K562 (cell line): ENCODE measurements around the gene PPIL1. TPM values are rescaled to one million over a fixed set of nuclear protein-coding genes. Genes with fewer than 3 reads are reported as not detected.

Experiments used
- ARID1B ChIP-seq: fragments of 450-650 bp; IDR thresholded peaks from 2 replicates; pipeline ENCODE4 v1.6.1; 2016; ENCODE audit warnings: antibody characterized with exemption, mild to moderate bottlenecking, inconsistent platforms
- CBFA2T3 ChIP-seq: fragments of 450-650 bp; IDR thresholded peaks from 2 replicates; pipeline ENCODE4 v1.6.1; 2017
- CREM ChIP-seq: IDR thresholded peaks from 2 replicates; pipeline ENCODE4 v1.6.1; 2014; ENCODE audit warnings: antibody characterized with exemption, low read depth
- CTBP1 ChIP-seq: fragments of 450-650 bp; IDR thresholded peaks from 2 replicates; pipeline ENCODE4 v1.6.1; 2016; ENCODE audit warnings: borderline replicate concordance
- HDAC2 ChIP-seq: fragments of 450-650 bp; IDR thresholded peaks from 2 replicates; pipeline ENCODE4 v1.6.1; 2016; ENCODE audit warnings: mild to moderate bottlenecking
- JUN ChIP-seq, 2 experiments: sonication (generic) in 1 of 2; formaldehyde crosslinking in 1 of 2; IDR thresholded peaks; 2 replicates each; pipeline versions ENCODE4 v1.6.1 to v1.8.0; 2012 to 2022; ENCODE audit warnings: borderline replicate concordance in 2 of 2, mild to moderate bottlenecking in 2 of 2, improper control_type of control experiment in 1 of 2, low read depth in 1 of 2, low read length in 1 of 2, missing genetic modification reagents in 1 of 2
- JUND ChIP-seq, 2 experiments: IDR thresholded peaks; 2 replicates in 1 of 2; 3 replicates in 1 of 2; pipeline ENCODE4 v1.6.1; 2011; ENCODE audit warnings: borderline replicate concordance in 2 of 2, low read depth in 2 of 2, low read length in 2 of 2, improper control_type of control experiment in 1 of 2, missing biosample characterization in 1 of 2, missing genetic modification characterization in 1 of 2, missing genetic modification reagents in 1 of 2
- KAT8 ChIP-seq: fragments of 450-650 bp; IDR thresholded peaks from 2 replicates; pipeline ENCODE4 v1.6.1; 2016; ENCODE audit warnings: low read depth, mild to moderate bottlenecking
- MAFG ChIP-seq: fragments of 450-650 bp; conservative IDR thresholded peaks from 2 replicates; pipeline ENCODE4 v1.6.1; 2016; ENCODE audit warnings: missing genetic modification characterization, missing compliant biosample characterization
- MEIS2 ChIP-seq: fragments of 450-650 bp; IDR thresholded peaks from 2 replicates; pipeline ENCODE4 v1.6.1; 2014; ENCODE audit warnings: mild to moderate bottlenecking; ENCODE audit not compliant: partially characterized antibody
- NR2C1 ChIP-seq, 2 experiments: fragments of 450-650 bp; IDR thresholded peaks; 2 replicates each; pipeline ENCODE4 v1.6.1; 2017; ENCODE audit warnings: mild to moderate bottlenecking in 2 of 2, antibody characterized with exemption in 1 of 2, inconsistent platforms in 1 of 2, missing compliant biosample characterization in 1 of 2, missing genetic modification characterization in 1 of 2
- NRF1 ChIP-seq, 2 experiments: fragments of 450-650 bp; IDR thresholded peaks in 1 of 2; conservative IDR thresholded peaks in 1 of 2; 2 replicates each; pipeline ENCODE4 v1.6.1; 2014; ENCODE audit warnings: mild to moderate bottlenecking in 2 of 2
- SNIP1 ChIP-seq: fragments of 450-650 bp; IDR thresholded peaks from 2 replicates; pipeline ENCODE4 v1.7.1; 2017; ENCODE audit warnings: low read depth, mild to moderate bottlenecking
- TCF3 ChIP-seq: sonication (generic); formaldehyde crosslinking; IDR thresholded peaks from 2 replicates; pipeline ENCODE4 v1.4.0; 2020; ENCODE audit warnings: mild to moderate bottlenecking, missing genetic modification reagents
- TCF7L2 ChIP-seq: fragments of 150-350 bp; IDR thresholded peaks from 2 replicates; pipeline ENCODE4 v1.6.1; 2016; ENCODE audit warnings: low read depth, mild to moderate bottlenecking, low read length, moderate library complexity
- TSC22D4 ChIP-seq: fragments of 450-650 bp; IDR thresholded peaks from 2 replicates; pipeline ENCODE4 v1.6.1; 2016; ENCODE audit warnings: missing genetic modification characterization, missing biosample characterization, control low read depth
- USF2 ChIP-seq: sonication (generic); formaldehyde crosslinking; IDR thresholded peaks from 2 replicates; pipeline ENCODE4 v1.5.0; 2020; ENCODE audit warnings: missing genetic modification reagents
- ZC3H4 ChIP-seq: sonication (generic); formaldehyde crosslinking; IDR thresholded peaks from 2 replicates; pipeline ENCODE4 v1.9.0; 2021; ENCODE audit warnings: missing genetic modification reagents, borderline replicate concordance
- ZNF143 ChIP-seq: sonication (generic); formaldehyde crosslinking; IDR thresholded peaks from 2 replicates; pipeline ENCODE4 v1.9.0; 2022; ENCODE audit warnings: mild to moderate bottlenecking, missing genetic modification reagents
- ZNF780A ChIP-seq: fragments of 250-450 bp; sonication (Bioruptor Pico); IDR thresholded peaks from 2 replicates; pipeline ENCODE4 v1.5.0; 2021; ENCODE audit warnings: mild to moderate bottlenecking
- polyA plus RNA-seq, 8 experiments: library from polyadenylated mRNA; depleted of rRNA in 4 of 8; stranded (reverse) in 5 of 8; unstranded in 3 of 8; fragments of >200 nt; fragmentation: Nextera tagmentation in 2 of 8; fragmentation: Illumina TruSeq in 1 of 8; extraction: Ambion mirVana in 2 of 8; extraction: Trizol in 1 of 8; gene quantifications; 2 replicates each; pipeline versions ENCODE4 v1.2.1 to v1.2.3, GENCODE V29; 2011 to 2014; ENCODE audit warnings: inconsistent platforms in 1 of 8, missing spikeins in 1 of 8
- total RNA-seq, 7 experiments: library from RNA; depleted of rRNA in 6 of 7; stranded (reverse); fragments of >200 nt in 6 of 7; fragmentation: Illumina TruSeq in 2 of 7; extraction: Trizol in 2 of 7; gene quantifications; 2 replicates each; pipeline versions ENCODE4 v1.2.1 to v1.2.3, GENCODE V29; 2011 to 2021; ENCODE audit warnings: low replicate concordance in 1 of 7
- TF ChIP-seq, protein P1 (sequence below), 2 experiments: fragments of 450-650 bp; formaldehyde crosslinking in 1 of 2; IDR thresholded peaks; 2 replicates each; pipeline versions ENCODE4 v1.4.0 to v1.6.1; 2014 to 2020; ENCODE audit warnings: mild to moderate bottlenecking in 2 of 2, borderline replicate concordance in 1 of 2, low read depth in 1 of 2

The PPIL1 gene
- total and polyA plus RNA-seq, 9 of the 15 experiments (the other 6 are each of a cell fraction or from before 2014, with no cell fraction given): 65.8 to 205 (median 130) TPM

GRCh38 chr6:36908747-36909146 lies 34.1 kb upstream of the PPIL1 start (continued):
- peak; percentile 83 for TF ChIP-seq JUND (IDR thresholded peaks at IDR 0.05; ENCODE audit: borderline replicate concordance, low read depth, low read length)
- peak; percentile 90 for TF ChIP-seq JUND (tag; IDR thresholded peaks at IDR 0.05; ENCODE audit: borderline replicate concordance, low read depth, low read length)
- TF ChIP-seq ZNF780A (CRISPR knock-in tag): no peak
- TF ChIP-seq JUN (IDR thresholded peaks at IDR 0.05; ENCODE audit: borderline replicate concordance, low read depth, low read length): peak; percentile 78; the same call in 1 of the 2 replicates
- TF ChIP-seq JUN (CRISPR knock-in tag; IDR thresholded peaks at IDR 0.05; ENCODE audit: borderline replicate concordance): no peak
- TF ChIP-seq NRF1 (conservative IDR thresholded peaks at IDR 0.05 in 1 of 2, IDR thresholded peaks at IDR 0.05 in 1 of 2): no peak; a peak in 1 of 4 replicates
- 0 out of 2 replicates have a peak, but pooled peaks have one; percentile 26 for TF ChIP-seq HDAC2
- TF ChIP-seq CTBP1: peak; percentile 90
- peak; percentile 73 for TF ChIP-seq TCF3
- TF ChIP-seq ZC3H4 (CRISPR knock-in tag): no peak
- TF ChIP-seq ARID1B: peak; percentile 84
- TF ChIP-seq TSC22D4 (tag): no peak
- TF ChIP-seq CBFA2T3: peak; percentile 74
- no peak for TF ChIP-seq NR2C1 (IDR thresholded peaks at IDR 0.05)
- TF ChIP-seq NR2C1 (tag; IDR thresholded peaks at IDR 0.05): 0 out of 2 replicates have a peak, but pooled peaks have one; percentile 17
- TF ChIP-seq, protein P1, sequence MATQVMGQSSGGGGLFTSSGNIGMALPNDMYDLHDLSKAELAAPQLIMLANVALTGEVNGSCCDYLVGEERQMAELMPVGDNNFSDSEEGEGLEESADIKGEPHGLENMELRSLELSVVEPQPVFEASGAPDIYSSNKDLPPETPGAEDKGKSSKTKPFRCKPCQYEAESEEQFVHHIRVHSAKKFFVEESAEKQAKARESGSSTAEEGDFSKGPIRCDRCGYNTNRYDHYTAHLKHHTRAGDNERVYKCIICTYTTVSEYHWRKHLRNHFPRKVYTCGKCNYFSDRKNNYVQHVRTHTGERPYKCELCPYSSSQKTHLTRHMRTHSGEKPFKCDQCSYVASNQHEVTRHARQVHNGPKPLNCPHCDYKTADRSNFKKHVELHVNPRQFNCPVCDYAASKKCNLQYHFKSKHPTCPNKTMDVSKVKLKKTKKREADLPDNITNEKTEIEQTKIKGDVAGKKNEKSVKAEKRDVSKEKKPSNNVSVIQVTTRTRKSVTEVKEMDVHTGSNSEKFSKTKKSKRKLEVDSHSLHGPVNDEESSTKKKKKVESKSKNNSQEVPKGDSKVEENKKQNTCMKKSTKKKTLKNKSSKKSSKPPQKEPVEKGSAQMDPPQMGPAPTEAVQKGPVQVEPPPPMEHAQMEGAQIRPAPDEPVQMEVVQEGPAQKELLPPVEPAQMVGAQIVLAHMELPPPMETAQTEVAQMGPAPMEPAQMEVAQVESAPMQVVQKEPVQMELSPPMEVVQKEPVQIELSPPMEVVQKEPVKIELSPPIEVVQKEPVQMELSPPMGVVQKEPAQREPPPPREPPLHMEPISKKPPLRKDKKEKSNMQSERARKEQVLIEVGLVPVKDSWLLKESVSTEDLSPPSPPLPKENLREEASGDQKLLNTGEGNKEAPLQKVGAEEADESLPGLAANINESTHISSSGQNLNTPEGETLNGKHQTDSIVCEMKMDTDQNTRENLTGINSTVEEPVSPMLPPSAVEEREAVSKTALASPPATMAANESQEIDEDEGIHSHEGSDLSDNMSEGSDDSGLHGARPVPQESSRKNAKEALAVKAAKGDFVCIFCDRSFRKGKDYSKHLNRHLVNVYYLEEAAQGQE (IDR thresholded peaks at IDR 0.05; ENCODE audit: borderline replicate concordance): peak; percentile 74
- TF ChIP-seq, protein P1 (CRISPR knock-in tag; IDR thresholded peaks at IDR 0.05; ENCODE audit: low read depth): no peak
- TF ChIP-seq USF2 (CRISPR knock-in tag): peak; percentile 27; the same call in 1 of the 2 replicates
- TF ChIP-seq SNIP1: no peak
- peak; percentile 54; the same call in 1 of the 2 replicates for TF ChIP-seq CREM
- TF ChIP-seq MEIS2: peak; percentile 30
- TF ChIP-seq MAFG: peak; percentile 81
- no peak for TF ChIP-seq ZNF143 (CRISPR knock-in tag)
- no peak for TF ChIP-seq TCF7L2
- no peak for TF ChIP-seq KAT8
